Activated naive CD4-positive, alpha-beta T cell treated with anti-CD3 and anti-CD28 coated beads for 36 hours (primary cell): ENCODE data around the gene MED27. TPM values are rescaled to one million over a fixed set of nuclear protein-coding genes. Genes with fewer than 3 reads are reported as not detected.

Experiments used
- CTCF ChIA-PET: fragments of 350-600 bp; sonication (Branson Sonifier 250); formaldehyde crosslinking; loops from one replicate; lab custom pipeline; 2021; ENCODE audit warnings: antibody characterized with exemption; lab: Charles Lee
- DNase-seq: peaks from one replicate; pipeline ENCODE4 v3.0.0-alpha.2; 2020
- H3K27ac Mint-ChIP-seq: one replicate; pipeline ENCODE4 v1.8.0; 2021; ENCODE audit warnings: mild to moderate bottlenecking, mixed read lengths
- H3K27me3 Mint-ChIP-seq: one replicate; pipeline ENCODE4 v1.8.0; 2021; ENCODE audit warnings: low read depth, mixed read lengths
- H3K36me3 Mint-ChIP-seq: one replicate; pipeline ENCODE4 v1.8.0; 2021; ENCODE audit warnings: low read depth, mixed read lengths
- H3K4me1 Mint-ChIP-seq: one replicate; pipeline ENCODE4 v1.8.0; 2021; ENCODE audit warnings: low read depth, mixed read lengths
- H3K4me3 Mint-ChIP-seq: one replicate; pipeline ENCODE4 v1.8.0; 2021; ENCODE audit warnings: mild to moderate bottlenecking, moderate library complexity, mixed read lengths
- H3K9me3 Mint-ChIP-seq: one replicate; pipeline ENCODE4 v1.8.0; 2021; ENCODE audit warnings: mixed read lengths
- intact Hi-C: fragments of 100-400 bp; cut with micrococcal nuclease; formaldehyde crosslinking; loops from one replicate; pipeline ENCODE4 v1.15.1; 2023
- total RNA-seq, 2 experiments: library from RNA; stranded (reverse); gene quantifications; one replicate each; pipeline ENCODE4 v1.2.3, GENCODE V29; 2021

MED27 gene
- total RNA-seq, 2 experiments from 2014 or later = 27.7 to 31.3 TPM

GRCh38 chr9:132054024-132054423, 25.6 kb downstream of the MED27 start:
- Mint-ChIP-seq H3K27me3 (no peaks in the 10 kb centered on the region), H3K4me1 (peaks cover 19% of the 10 kb centered on the region), H3K27ac (no peak overlapping the region), H3K36me3 (peaks cover 18% of the 10 kb centered on the region), H3K9me3 (peaks cover 11% of the 10 kb centered on the region), H3K4me3 (no peak overlapping the region)
- intact Hi-C loops = no loop called here
- CTCF ChIA-PET = no interaction called here
- DNase-seq = no peak

- intact Hi-C loops = no loop called here
- H3K4me1 Mint-ChIP-seq = peaks cover 17% of the 10 kb centered on the region
- no peak overlapping the region for H3K27ac Mint-ChIP-seq
- CTCF ChIA-PET = interaction anchor here (2.1 kb wide), 1 partner anchor 120 kb away, joined by 7 read pairs; no protein-coding TSS in a partner anchor
- peaks cover 3% of the 10 kb centered on the region for H3K36me3 Mint-ChIP-seq
- no peaks in the 10 kb centered on the region for H3K9me3 Mint-ChIP-seq
- H3K4me3 Mint-ChIP-seq = no peak overlapping the region
- H3K27me3 Mint-ChIP-seq = no peaks in the 10 kb centered on the region
- no peak for DNase-seq
Observed at GRCh38 chr9:132049900-132050299, 29.8 kb downstream of the MED27 start.

GRCh38 chr9:132049323-132049882, 30.3 kb downstream of the MED27 start:
- Mint-ChIP-seq H3K4me1 (peaks cover 17% of the 10 kb centered on the region), H3K36me3 (peaks cover 3% of the 10 kb centered on the region), H3K27ac (no peak overlapping the region), H3K27me3 (no peaks in the 10 kb centered on the region), H3K4me3 (no peak overlapping the region), H3K9me3 (no peaks in the 10 kb centered on the region)
- no peak for DNase-seq
- intact Hi-C loops = no loop called here
- CTCF ChIA-PET = interaction anchor here (2.1 kb wide), 1 partner anchor 120 kb away, joined by 7 read pairs; no protein-coding TSS in a partner anchor

- Mint-ChIP-seq H3K9me3 (no peaks in the 10 kb centered on the region), H3K27me3 (no peaks in the 10 kb centered on the region), H3K27ac (no peak overlapping the region), H3K4me1 (peaks cover 17% of the 10 kb centered on the region), H3K36me3 (peaks cover 3% of the 10 kb centered on the region), H3K4me3 (no peak overlapping the region)
- CTCF ChIA-PET = no interaction called here
- intact Hi-C loops = no loop called here
- DNase-seq = no peak
Observed at GRCh38 chr9:132048201-132048600, 31.5 kb downstream of the MED27 start.

GRCh38 chr9:132046456-132046855, 33.2 kb downstream of the MED27 start:
- no peak overlapping the region for H3K27ac Mint-ChIP-seq
- H3K9me3 Mint-ChIP-seq = no peaks in the 10 kb centered on the region
- DNase-seq = no peak
- H3K36me3 Mint-ChIP-seq = peaks cover 3% of the 10 kb centered on the region
- H3K27me3 Mint-ChIP-seq = no peaks in the 10 kb centered on the region
- H3K4me1 Mint-ChIP-seq = peaks cover 17% of the 10 kb centered on the region
- CTCF ChIA-PET = interaction anchor here (0.7 kb wide), 1 partner anchor 13 kb away, joined by 3 read pairs; no protein-coding TSS in a partner anchor
- H3K4me3 Mint-ChIP-seq = no peak overlapping the region
- intact Hi-C loops = no loop called here

GRCh38 chr9:132044176-132044875, 35.3 kb downstream of the MED27 start:
- no peak overlapping the region for H3K4me3 Mint-ChIP-seq

GRCh38 chr9:132043708-132044107, 36.0 kb downstream of the MED27 start:
- CTCF ChIA-PET = no interaction called here
- Mint-ChIP-seq H3K27ac (no peak overlapping the region), H3K9me3 (no peaks in the 10 kb centered on the region), H3K36me3 (no peaks in the 10 kb centered on the region), H3K4me3 (no peak overlapping the region), H3K27me3 (no peaks in the 10 kb centered on the region), H3K4me1 (peaks cover 6% of the 10 kb centered on the region)
- no peak for DNase-seq
- intact Hi-C loops = no loop called here

More at GRCh38 chr9:132044176-132044875, 35.3 kb downstream of the MED27 start:
- Mint-ChIP-seq H3K4me1 (peaks cover 12% of the 10 kb centered on the region), H3K27ac (no peak overlapping the region), H3K36me3 (no peaks in the 10 kb centered on the region), H3K9me3 (no peaks in the 10 kb centered on the region), H3K27me3 (no peaks in the 10 kb centered on the region)
- DNase-seq = no peak
- intact Hi-C loops = no loop called here
- CTCF ChIA-PET = no interaction called here

GRCh38 chr9:132042324-132042723, 37.3 kb downstream of the MED27 start:
- Mint-ChIP-seq H3K27ac (no peak overlapping the region), H3K9me3 (no peaks in the 10 kb centered on the region), H3K27me3 (no peaks in the 10 kb centered on the region), H3K4me1 (peaks cover 5% of the 10 kb centered on the region), H3K4me3 (no peak overlapping the region), H3K36me3 (no peaks in the 10 kb centered on the region)
- no peak for DNase-seq
- intact Hi-C loops = no loop called here
- CTCF ChIA-PET = no interaction called here

GRCh38 chr9:132041798-132042197, 37.9 kb downstream of the MED27 start:
- CTCF ChIA-PET = no interaction called here
- intact Hi-C loops = no loop called here
- peaks cover 6% of the 10 kb centered on the region for H3K4me1 Mint-ChIP-seq
- no peak for DNase-seq
- H3K36me3 Mint-ChIP-seq = no peaks in the 10 kb centered on the region
- H3K27ac Mint-ChIP-seq = no peak overlapping the region
- no peaks in the 10 kb centered on the region for H3K27me3 Mint-ChIP-seq
- H3K9me3 Mint-ChIP-seq = no peaks in the 10 kb centered on the region
- H3K4me3 Mint-ChIP-seq = no peak overlapping the region

- no peaks in the 10 kb centered on the region for H3K9me3 Mint-ChIP-seq
- H3K4me1 Mint-ChIP-seq = peaks cover 5% of the 10 kb centered on the region
- intact Hi-C loops = no loop called here
- no peaks in the 10 kb centered on the region for H3K36me3 Mint-ChIP-seq
- CTCF ChIA-PET = no interaction called here
- no peak overlapping the region for H3K27ac Mint-ChIP-seq
- no peaks in the 10 kb centered on the region for H3K27me3 Mint-ChIP-seq
- no peak overlapping the region for H3K4me3 Mint-ChIP-seq
- no peak for DNase-seq
Observed at GRCh38 chr9:132040808-132041207, 38.9 kb downstream of the MED27 start.

GRCh38 chr9:132040246-132040645, 39.4 kb downstream of the MED27 start:
- intact Hi-C loops = no loop called here
- Mint-ChIP-seq H3K36me3 (no peaks in the 10 kb centered on the region), H3K27me3 (no peaks in the 10 kb centered on the region), H3K4me1 (peaks cover 7% of the 10 kb centered on the region), H3K27ac (no peak overlapping the region), H3K4me3 (no peak overlapping the region), H3K9me3 (no peaks in the 10 kb centered on the region)
- no peak for DNase-seq
- CTCF ChIA-PET = no interaction called here

GRCh38 chr9:132039284-132039683, 40.4 kb downstream of the MED27 start:
- CTCF ChIA-PET = no interaction called here
- no peak for DNase-seq
- Mint-ChIP-seq H3K4me3 (no peak overlapping the region), H3K27me3 (no peaks in the 10 kb centered on the region), H3K4me1 (peaks cover 13% of the 10 kb centered on the region), H3K36me3 (no peaks in the 10 kb centered on the region), H3K9me3 (no peaks in the 10 kb centered on the region), H3K27ac (no peak overlapping the region)
- intact Hi-C loops = no loop called here

GRCh38 chr9:132037458-132037857, 42.2 kb downstream of the MED27 start:
- no peak overlapping the region for H3K4me3 Mint-ChIP-seq
- CTCF ChIA-PET = no interaction called here
- intact Hi-C loops = no loop called here
- H3K27me3 Mint-ChIP-seq = no peaks in the 10 kb centered on the region
- no peak for DNase-seq
- H3K9me3 Mint-ChIP-seq = no peaks in the 10 kb centered on the region
- H3K4me1 Mint-ChIP-seq = peaks cover 21% of the 10 kb centered on the region
- no peaks in the 10 kb centered on the region for H3K36me3 Mint-ChIP-seq
- no peak overlapping the region for H3K27ac Mint-ChIP-seq
